Measurements from ENCODE around the gene SNX14.

DNA sequence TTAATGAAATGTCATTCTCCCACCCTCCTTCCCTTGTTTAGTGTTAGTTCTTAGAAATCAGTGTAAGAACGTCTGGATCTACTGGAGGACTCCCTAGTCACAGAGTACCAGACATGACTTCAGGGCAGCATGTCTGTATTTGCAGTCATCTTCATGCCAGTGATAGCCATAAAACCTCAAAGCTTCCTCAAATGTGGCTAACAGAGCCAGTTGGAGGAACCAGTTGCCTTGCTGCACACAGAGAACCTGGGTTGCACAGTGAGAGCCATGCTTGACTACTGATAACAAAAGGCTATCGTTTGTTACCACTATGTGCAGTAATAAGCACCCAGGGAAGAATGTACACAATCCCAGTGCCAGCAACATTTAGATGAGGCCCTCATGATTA, 123.6 kb downstream of the SNX14 start:
- TF ChIP-seq, protein P1, sequence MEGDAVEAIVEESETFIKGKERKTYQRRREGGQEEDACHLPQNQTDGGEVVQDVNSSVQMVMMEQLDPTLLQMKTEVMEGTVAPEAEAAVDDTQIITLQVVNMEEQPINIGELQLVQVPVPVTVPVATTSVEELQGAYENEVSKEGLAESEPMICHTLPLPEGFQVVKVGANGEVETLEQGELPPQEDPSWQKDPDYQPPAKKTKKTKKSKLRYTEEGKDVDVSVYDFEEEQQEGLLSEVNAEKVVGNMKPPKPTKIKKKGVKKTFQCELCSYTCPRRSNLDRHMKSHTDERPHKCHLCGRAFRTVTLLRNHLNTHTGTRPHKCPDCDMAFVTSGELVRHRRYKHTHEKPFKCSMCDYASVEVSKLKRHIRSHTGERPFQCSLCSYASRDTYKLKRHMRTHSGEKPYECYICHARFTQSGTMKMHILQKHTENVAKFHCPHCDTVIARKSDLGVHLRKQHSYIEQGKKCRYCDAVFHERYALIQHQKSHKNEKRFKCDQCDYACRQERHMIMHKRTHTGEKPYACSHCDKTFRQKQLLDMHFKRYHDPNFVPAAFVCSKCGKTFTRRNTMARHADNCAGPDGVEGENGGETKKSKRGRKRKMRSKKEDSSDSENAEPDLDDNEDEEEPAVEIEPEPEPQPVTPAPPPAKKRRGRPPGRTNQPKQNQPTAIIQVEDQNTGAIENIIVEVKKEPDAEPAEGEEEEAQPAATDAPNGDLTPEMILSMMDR (IDR thresholded peaks at IDR 0.05), result no peak
- no peak for TF ChIP-seq ZFX (IDR thresholded peaks at IDR 0.05; ENCODE audit: borderline replicate concordance)
